SK-N-MC (cell line): Measurements from ENCODE around the gene EFEMP2.
A peak's percentile ranks its signal among the peaks of the same experiment; 100 is the strongest.

ENCODE experiments used
- DNase-seq: peaks from one replicate; pipeline ENCODE4 v3.0.0-alpha.2; 2011; ENCODE audit warnings: low read depth, low spot score
- H3K27ac ChIP-seq: fragments of 200-600 bp; sonication (generic); 2 replicates; pipeline ENCODE4 v1.5.1; 2016; ENCODE audit warnings: mixed run types
- H3K36me3 ChIP-seq: fragments of 200-600 bp; sonication (generic); 2 replicates; pipeline ENCODE4 v1.6.1; 2017; ENCODE audit warnings: antibody characterized with exemption, low read length, mixed read lengths; ENCODE audit not compliant: insufficient read depth
- H3K4me3 ChIP-seq: fragments of 200-600 bp; sonication (generic); 2 replicates; pipeline ENCODE4 v1.5.1; 2016
- H3K9ac ChIP-seq: fragments of 200-600 bp; sonication (generic); 2 replicates; pipeline ENCODE4 v1.8.0; 2017; ENCODE audit warnings: mixed run types, mixed read lengths; ENCODE audit not compliant: insufficient read length
- H3K9me3 ChIP-seq: fragments of 200-600 bp; sonication (generic); 2 replicates; pipeline ENCODE4 v1.6.1; 2017; ENCODE audit warnings: low read depth, mild to moderate bottlenecking, antibody characterized with exemption, low read length, moderate library complexity, mixed read lengths
- EZH2 ChIP-seq: fragments of 200-600 bp; sonication (generic); IDR thresholded peaks from one replicate; pipeline ENCODE4 v1.6.1; 2017; ENCODE audit warnings: antibody characterized with exemption
- FOXP2 ChIP-seq: optimal IDR thresholded peaks from 2 replicates; pipeline ENCODE3; 2011; ENCODE audit warnings: mild to moderate bottlenecking, moderate library complexity; ENCODE audit not compliant: insufficient read depth; ENCODE audit errors: extremely low read length, control extremely low read depth
- POLR2AphosphoS5 ChIP-seq: IDR thresholded peaks from 2 replicates; pipeline ENCODE4 v1.6.1; 2012; ENCODE audit warnings: mild to moderate bottlenecking, low read depth, low read length, borderline replicate concordance

EFEMP2 gene

GRCh38 chr11:65855927-65856363, 16.7 kb downstream of the EFEMP2 start:
- H3K9me3 ChIP-seq, result no peaks in the 10 kb centered on the region
- peak overlapping the region; percentile 87 for H3K4me3 ChIP-seq
- TF ChIP-seq FOXP2 (no peak), EZH2 (no peak), POLR2AphosphoS5 (no peak)
- no peak overlapping the region for H3K27ac ChIP-seq
- DNase-seq, result no peak
- peaks cover 37% of the 10 kb centered on the region for H3K36me3 ChIP-seq
- H3K9ac ChIP-seq, result peak overlapping the region; percentile 77

DNA sequence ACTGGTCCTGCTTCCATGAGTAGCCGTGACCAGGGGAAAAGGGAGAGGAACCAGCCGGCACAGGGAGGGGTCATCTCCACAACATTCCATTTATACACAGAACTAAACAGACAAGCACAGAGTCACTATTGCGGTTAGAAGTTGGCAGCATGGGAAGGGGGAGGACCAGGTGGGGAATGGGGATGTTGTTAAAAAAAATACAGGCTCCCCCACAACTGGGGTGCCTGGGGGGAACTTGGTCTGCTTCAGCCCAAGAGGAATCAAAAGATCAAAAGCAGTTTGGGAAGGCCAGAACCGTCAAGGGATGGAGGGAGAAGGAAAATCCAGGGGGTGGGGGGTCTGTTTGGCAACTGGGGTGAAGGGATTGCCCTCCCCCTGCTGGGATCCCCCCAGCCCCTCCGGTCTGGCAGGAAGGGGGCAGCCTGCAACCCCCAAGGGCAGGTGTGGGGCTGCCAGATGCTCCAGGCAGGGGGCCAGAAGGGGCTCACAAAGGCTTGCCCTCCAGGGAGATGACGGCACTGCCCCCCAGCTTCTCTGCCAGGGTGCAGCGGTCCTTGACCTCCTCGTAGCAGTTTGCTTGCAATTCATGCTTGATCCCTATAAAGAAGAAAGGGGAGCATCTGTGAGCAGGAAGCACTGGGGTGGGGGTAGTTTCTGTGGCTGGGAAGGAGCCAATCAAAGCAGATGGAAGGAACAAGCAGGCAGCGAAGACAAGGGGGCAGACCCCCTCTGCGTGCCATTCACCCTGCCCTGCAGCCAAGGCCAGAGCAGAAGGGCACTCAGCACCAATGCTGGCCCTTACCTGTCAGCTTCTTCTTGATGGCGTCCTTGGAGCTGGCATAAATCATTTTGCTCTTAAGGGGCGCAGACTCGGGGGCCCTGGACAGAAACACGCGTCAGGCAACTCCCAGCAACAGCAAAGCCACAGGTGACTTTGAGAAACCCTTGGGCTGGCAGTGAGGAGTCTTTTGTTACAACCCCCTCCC, 17.5 kb downstream of the EFEMP2 start:
- no peak for DNase-seq
- no peak for TF ChIP-seq FOXP2
- Histone ChIP-seq H3K9me3 (no peaks in the 10 kb centered on the region), H3K9ac (no peak overlapping the region), H3K4me3 (no peak overlapping the region), H3K36me3 (peaks cover 37% of the 10 kb centered on the region), H3K27ac (no peak overlapping the region)

- no peak overlapping the region for H3K27ac ChIP-seq
- DNase-seq, result no peak
- no peaks in the 10 kb centered on the region for H3K9me3 ChIP-seq
- peaks cover 37% of the 10 kb centered on the region for H3K36me3 ChIP-seq
- no peak overlapping the region for H3K4me3 ChIP-seq
- no peak for TF ChIP-seq FOXP2
- no peak for TF ChIP-seq POLR2AphosphoS5
- TF ChIP-seq EZH2, result no peak
- no peak overlapping the region for H3K9ac ChIP-seq
Observed at GRCh38 chr11:65854161-65854592, 18.4 kb downstream of the EFEMP2 start.

- peaks cover 37% of the 10 kb centered on the region for H3K36me3 ChIP-seq
- H3K9me3 ChIP-seq, result no peaks in the 10 kb centered on the region
- no peak overlapping the region for H3K9ac ChIP-seq
- TF ChIP-seq POLR2AphosphoS5 (no peak), FOXP2 (no peak), EZH2 (no peak)
- H3K4me3 ChIP-seq, result no peak overlapping the region
- no peak overlapping the region for H3K27ac ChIP-seq
- DNase-seq, result no peak
Observed at GRCh38 chr11:65853246-65853979, 19.2 kb downstream of the EFEMP2 start.

DNA sequence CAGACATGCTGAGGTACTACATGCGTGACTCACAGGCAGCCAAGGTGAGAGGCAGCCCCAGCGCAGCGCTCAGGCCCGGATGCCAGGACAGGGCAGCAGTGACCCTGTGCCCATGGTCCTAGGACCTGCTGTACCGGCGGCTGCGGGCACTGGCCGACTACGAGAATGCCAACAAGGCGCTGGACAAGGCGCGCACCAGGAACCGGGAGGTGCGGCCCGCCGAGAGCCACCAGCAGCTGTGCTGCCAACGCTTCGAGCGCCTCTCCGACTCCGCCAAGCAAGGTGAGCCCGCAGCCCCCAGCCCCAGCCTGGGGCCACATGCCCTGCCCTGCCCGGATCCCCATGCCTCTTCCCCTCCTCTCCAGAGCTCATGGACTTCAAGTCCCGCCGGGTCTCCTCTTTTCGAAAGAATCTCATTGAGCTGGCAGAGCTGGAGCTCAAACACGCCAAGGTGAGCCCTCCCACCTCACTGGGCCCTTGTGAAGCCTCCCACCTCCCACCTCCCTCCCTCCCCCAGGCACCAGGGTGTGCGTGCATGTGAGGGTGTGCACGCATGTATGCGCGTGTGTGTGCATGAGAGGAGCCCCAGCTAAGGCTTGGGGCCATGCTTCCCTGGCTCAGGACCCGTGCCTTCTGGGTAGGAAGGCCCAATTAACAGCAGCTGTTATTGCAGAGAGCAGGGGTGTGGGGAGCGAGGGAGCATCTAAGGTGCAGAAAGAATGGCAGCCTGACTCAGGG, 19.9 kb downstream of the EFEMP2 start:
- Histone ChIP-seq H3K27ac (no peak overlapping the region), H3K9ac (no peak overlapping the region), H3K9me3 (no peaks in the 10 kb centered on the region), H3K36me3 (peaks cover 37% of the 10 kb centered on the region), H3K4me3 (no peak overlapping the region)
- DNase-seq, result no peak
- peak; percentile 48 for TF ChIP-seq POLR2AphosphoS5
- no peak for TF ChIP-seq EZH2
- no peak for TF ChIP-seq FOXP2

DNA sequence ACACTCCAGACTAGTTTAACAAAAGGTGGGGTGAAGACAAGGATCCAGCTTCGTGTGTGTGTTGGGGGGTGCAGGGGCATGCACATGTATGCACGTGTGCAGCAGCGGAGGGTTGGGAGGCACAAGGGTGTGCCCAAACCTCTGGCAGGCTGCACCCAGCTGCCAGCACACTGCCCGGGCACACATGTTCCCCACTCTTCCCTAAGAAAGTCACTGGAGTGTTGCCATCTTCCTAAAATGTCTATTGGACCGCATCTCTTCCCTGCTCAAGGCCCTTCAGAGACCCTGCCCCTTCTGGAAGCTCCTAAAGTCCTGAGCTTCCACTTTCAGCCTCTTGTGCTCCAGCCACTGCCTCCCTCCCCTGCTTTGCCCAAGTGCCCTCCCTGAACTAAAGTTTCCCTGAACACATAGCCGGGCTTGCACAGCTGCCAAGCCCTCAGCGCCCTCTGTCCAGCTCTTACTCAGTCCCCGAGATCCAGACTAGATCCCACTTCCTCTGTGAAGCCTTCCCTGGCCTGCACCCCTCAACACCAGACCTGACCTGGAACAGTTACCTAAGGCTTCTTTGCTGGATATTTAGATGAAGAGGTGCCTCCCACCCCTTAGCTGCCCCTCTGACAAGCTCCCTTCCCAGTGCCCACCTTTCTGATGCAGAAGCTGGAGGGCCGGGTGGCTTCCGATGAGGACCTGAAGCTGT, 20.6 kb downstream of the EFEMP2 start:
- H3K9ac ChIP-seq, result no peak overlapping the region
- no peak overlapping the region for H3K4me3 ChIP-seq
- no peak for DNase-seq
- TF ChIP-seq FOXP2 (no peak), EZH2 (no peak), POLR2AphosphoS5 (no peak; the same call in 1 of the 2 replicates)
- 0 out of 2 replicates have a peak overlapping the region, but pooled peaks have one; percentile 11 for H3K27ac ChIP-seq
- H3K9me3 ChIP-seq, result no peaks in the 10 kb centered on the region
- H3K36me3 ChIP-seq, result peaks cover 37% of the 10 kb centered on the region

GRCh38 chr11:65851083-65851579, 21.5 kb downstream of the EFEMP2 start:
- TF ChIP-seq EZH2 (no peak), POLR2AphosphoS5 (peak; percentile 28; the same call in 1 of the 2 replicates), FOXP2 (no peak)
- Histone ChIP-seq H3K9ac (no peak overlapping the region), H3K36me3 (peaks cover 31% of the 10 kb centered on the region), H3K4me3 (no peak overlapping the region), H3K9me3 (no peaks in the 10 kb centered on the region), H3K27ac (no peak overlapping the region)
- no peak for DNase-seq
